HL-60 (cell line): ENCODE data around the gene MTSS2.

Source experiments
- GABPA ChIP-seq: IDR thresholded peaks from 2 replicates; pipeline ENCODE4 v1.6.1; 2012; ENCODE audit warnings: low read depth
- POLR2AphosphoS5 ChIP-seq: IDR thresholded peaks from 2 replicates; pipeline ENCODE4 v1.6.1; 2012; ENCODE audit warnings: low read depth
- SPI1 ChIP-seq: IDR thresholded peaks from 2 replicates; pipeline ENCODE4 v1.6.1; 2012; ENCODE audit warnings: low read depth, mild to moderate bottlenecking, borderline replicate concordance
- TF ChIP-seq, protein P1 (sequence below): IDR thresholded peaks from 2 replicates; pipeline ENCODE4 v1.6.1; 2012; ENCODE audit warnings: low read depth; ENCODE audit not compliant: insufficient replicate concordance
- TF ChIP-seq, protein P2 (sequence below): IDR thresholded peaks from one replicate; pipeline ENCODE4 v1.5.1; 2011; ENCODE audit warnings: low read length, control low read depth, inconsistent platforms; ENCODE audit not compliant: insufficient read depth

DNA sequence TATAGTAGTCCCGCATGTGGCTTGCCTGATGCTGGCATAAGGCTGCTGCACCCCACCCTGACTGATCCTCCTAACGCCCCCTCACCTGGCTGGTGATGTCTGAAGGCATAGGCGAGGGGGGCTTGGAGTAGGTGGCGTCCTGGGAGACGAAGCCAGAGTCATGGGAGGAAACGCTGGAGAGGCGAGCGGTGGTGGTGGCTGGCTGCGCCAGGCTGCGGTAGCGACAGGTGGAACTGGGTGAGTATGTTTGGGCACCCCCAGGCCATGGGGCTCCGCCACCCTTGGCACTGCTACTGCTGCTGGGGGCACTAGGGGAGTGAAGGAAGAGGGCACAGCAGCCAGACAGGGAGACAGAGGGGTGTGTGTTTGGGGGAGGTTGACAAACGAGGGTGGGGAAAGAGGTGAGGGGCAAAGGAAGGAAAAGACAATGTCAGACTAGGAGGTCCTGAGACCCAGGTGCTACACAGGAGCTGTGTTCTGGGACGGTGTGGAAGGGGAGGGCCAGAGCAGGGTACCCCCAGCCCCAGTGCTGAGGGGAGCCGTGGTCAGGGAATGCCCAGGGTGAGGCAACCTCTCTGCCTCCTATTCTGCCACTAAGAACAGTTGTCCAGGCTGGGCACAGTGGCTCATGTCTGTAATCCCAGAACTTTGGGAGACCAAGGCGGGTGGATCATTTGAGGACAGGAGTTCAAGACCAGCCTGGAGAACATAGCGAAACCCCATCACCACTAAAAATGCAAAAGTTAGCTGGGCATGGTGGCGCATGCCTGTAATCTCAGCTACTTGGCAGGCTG lies 11.4 kb downstream of the MTSS2 start:
- TF ChIP-seq, protein P1, sequence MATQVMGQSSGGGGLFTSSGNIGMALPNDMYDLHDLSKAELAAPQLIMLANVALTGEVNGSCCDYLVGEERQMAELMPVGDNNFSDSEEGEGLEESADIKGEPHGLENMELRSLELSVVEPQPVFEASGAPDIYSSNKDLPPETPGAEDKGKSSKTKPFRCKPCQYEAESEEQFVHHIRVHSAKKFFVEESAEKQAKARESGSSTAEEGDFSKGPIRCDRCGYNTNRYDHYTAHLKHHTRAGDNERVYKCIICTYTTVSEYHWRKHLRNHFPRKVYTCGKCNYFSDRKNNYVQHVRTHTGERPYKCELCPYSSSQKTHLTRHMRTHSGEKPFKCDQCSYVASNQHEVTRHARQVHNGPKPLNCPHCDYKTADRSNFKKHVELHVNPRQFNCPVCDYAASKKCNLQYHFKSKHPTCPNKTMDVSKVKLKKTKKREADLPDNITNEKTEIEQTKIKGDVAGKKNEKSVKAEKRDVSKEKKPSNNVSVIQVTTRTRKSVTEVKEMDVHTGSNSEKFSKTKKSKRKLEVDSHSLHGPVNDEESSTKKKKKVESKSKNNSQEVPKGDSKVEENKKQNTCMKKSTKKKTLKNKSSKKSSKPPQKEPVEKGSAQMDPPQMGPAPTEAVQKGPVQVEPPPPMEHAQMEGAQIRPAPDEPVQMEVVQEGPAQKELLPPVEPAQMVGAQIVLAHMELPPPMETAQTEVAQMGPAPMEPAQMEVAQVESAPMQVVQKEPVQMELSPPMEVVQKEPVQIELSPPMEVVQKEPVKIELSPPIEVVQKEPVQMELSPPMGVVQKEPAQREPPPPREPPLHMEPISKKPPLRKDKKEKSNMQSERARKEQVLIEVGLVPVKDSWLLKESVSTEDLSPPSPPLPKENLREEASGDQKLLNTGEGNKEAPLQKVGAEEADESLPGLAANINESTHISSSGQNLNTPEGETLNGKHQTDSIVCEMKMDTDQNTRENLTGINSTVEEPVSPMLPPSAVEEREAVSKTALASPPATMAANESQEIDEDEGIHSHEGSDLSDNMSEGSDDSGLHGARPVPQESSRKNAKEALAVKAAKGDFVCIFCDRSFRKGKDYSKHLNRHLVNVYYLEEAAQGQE = no peak
- TF ChIP-seq, protein P2, sequence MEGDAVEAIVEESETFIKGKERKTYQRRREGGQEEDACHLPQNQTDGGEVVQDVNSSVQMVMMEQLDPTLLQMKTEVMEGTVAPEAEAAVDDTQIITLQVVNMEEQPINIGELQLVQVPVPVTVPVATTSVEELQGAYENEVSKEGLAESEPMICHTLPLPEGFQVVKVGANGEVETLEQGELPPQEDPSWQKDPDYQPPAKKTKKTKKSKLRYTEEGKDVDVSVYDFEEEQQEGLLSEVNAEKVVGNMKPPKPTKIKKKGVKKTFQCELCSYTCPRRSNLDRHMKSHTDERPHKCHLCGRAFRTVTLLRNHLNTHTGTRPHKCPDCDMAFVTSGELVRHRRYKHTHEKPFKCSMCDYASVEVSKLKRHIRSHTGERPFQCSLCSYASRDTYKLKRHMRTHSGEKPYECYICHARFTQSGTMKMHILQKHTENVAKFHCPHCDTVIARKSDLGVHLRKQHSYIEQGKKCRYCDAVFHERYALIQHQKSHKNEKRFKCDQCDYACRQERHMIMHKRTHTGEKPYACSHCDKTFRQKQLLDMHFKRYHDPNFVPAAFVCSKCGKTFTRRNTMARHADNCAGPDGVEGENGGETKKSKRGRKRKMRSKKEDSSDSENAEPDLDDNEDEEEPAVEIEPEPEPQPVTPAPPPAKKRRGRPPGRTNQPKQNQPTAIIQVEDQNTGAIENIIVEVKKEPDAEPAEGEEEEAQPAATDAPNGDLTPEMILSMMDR = no peak
- TF ChIP-seq POLR2AphosphoS5 = no peak
- no peak for TF ChIP-seq GABPA
- no peak for TF ChIP-seq SPI1
